Transverse colon (tissue), 4 donors: ENCODE measurements around the gene TGM6. TPM values are rescaled to one million over a fixed set of nuclear protein-coding genes. Genes with fewer than 3 reads are reported as not detected.

Experiments used
- DNase-seq: peaks from one replicate; pipeline ENCODE4 v3.0.0-alpha.2; 2019
- H3K27ac ChIP-seq, 4 donors: fragments of 200-600 bp; sonication (generic); 2 replicates each; pipeline ENCODE4 v1.5.1; 2016 to 2018; ENCODE audit warnings: inconsistent platforms in 4 of 4
- H3K27me3 ChIP-seq: fragments of 200-600 bp; sonication (generic); 2 replicates; pipeline ENCODE4 v1.5.1; 2017; ENCODE audit warnings: inconsistent platforms
- H3K36me3 ChIP-seq, 4 donors: fragments of 200-600 bp; sonication (generic); 2 replicates each; pipeline ENCODE4 v1.5.1; 2017 to 2019; ENCODE audit warnings: inconsistent platforms in 4 of 4
- H3K4me1 ChIP-seq, 4 donors: fragments of 200-600 bp; sonication (generic); 2 replicates each; pipeline ENCODE4 v1.5.1; 2017 to 2020; ENCODE audit warnings: inconsistent platforms in 4 of 4
- H3K4me3 ChIP-seq, 4 donors: fragments of 200-600 bp; sonication (generic); 1 replicate in 1 of 4; 2 replicates in 3 of 4; pipeline versions ENCODE4 v1.5.1 to v1.6.1; 2017 to 2019; ENCODE audit warnings: inconsistent platforms in 4 of 4
- H3K9me3 ChIP-seq, 2 donors: fragments of 200-600 bp; sonication (generic); 2 replicates each; pipeline ENCODE4 v1.5.1; 2017 to 2019; ENCODE audit warnings: inconsistent platforms in 2 of 2
- CTCF ChIP-seq, 5 experiments: fragments of 200-600 bp in 3 of 5; fragments of 450-650 bp in 2 of 5; sonication (generic) in 3 of 5; IDR thresholded peaks; 1 replicate in 2 of 5; 2 replicates in 3 of 5; pipeline ENCODE4 v1.5.1; 2016 to 2017; ENCODE audit warnings: antibody characterized with exemption in 5 of 5, inconsistent platforms in 3 of 5, mild to moderate bottlenecking in 2 of 5, moderate library complexity in 1 of 5
- EP300 ChIP-seq: sonication (generic); formaldehyde crosslinking; IDR thresholded peaks from one replicate; pipeline ENCODE4 v1.6.1; 2017; ENCODE audit warnings: antibody characterized with exemption, low read depth
- POLR2A ChIP-seq: fragments of 450-650 bp; IDR thresholded peaks from one replicate; pipeline ENCODE4 v1.6.1; 2016; ENCODE audit warnings: antibody characterized with exemption, mild to moderate bottlenecking, moderate library complexity
- POLR2AphosphoS5 ChIP-seq, 3 donors: sonication (generic); formaldehyde crosslinking; IDR thresholded peaks; one replicate each; pipeline ENCODE4 v1.6.1; 2016; ENCODE audit warnings: antibody characterized with exemption in 3 of 3
- WGBS, 2 donors: methylation state at CpG; one replicate each; pipeline ENCODE4 v1.1.5; 2018; ENCODE audit warnings: low coverage in 1 of 2; 5-methylcytosine and 5-hydroxymethylcytosine counted together
- in situ Hi-C, 4 donors: fragments of 200-750 bp; cut with MboI; loops; one replicate each; pipeline versions ENCODE4 v1.15.0 to v1.15.1; 2017; ENCODE audit warnings: low sequenced_read_pairs in 3 of 4, low pct_ligation_motif_present in 1 of 4, low pct_unique_long_range_greater_than_20kb in 1 of 4
- intact Hi-C: fragments of 100-400 bp; cut with DNase I; formaldehyde crosslinking; loops from one replicate; pipeline ENCODE4 v1.15.1; 2023; ENCODE audit warnings: low total_unique reads
- total RNA-seq, 4 donors: library from RNA; depleted of rRNA; stranded (reverse); fragments of >200 nt; gene quantifications; one replicate each; pipeline ENCODE4 v1.1.0, GENCODE V29; 2016

TGM6 gene
- total RNA-seq, 4 donors from 2014 or later: 0.14 TPM; not detected in 3

GRCh38 chr20:2396241-2396814 lies 15.6 kb downstream of the TGM6 start:
- Histone ChIP-seq H3K4me1 (no peaks in the 10 kb centered on the region), H3K4me3 (no peak overlapping the region), H3K27ac (no peak overlapping the region), H3K27me3 (no peaks in the 10 kb centered on the region), H3K36me3 (no peaks in the 10 kb centered on the region), H3K9me3 (no peaks in the 10 kb centered on the region)
- intact Hi-C loops (no loop called here), in situ Hi-C loops (no loop called here)
- no peak for DNase-seq
- TF ChIP-seq POLR2AphosphoS5 (IDR thresholded peaks at IDR 0.05): no peak
- no peak for TF ChIP-seq EP300
- no peak for TF ChIP-seq POLR2A
- no peak for TF ChIP-seq CTCF (IDR thresholded peaks at IDR 0.05)
- WGBS, 2 donors: 82 to 88% methylated on average over 6 to 14 of the region's 14 CpGs

GRCh38 chr20:2397091-2397490 lies 16.4 kb downstream of the TGM6 start:
- no peak overlapping the region for H3K4me3 ChIP-seq
- H3K4me1 ChIP-seq: no peaks in the 10 kb centered on the region
- H3K27me3 ChIP-seq: no peaks in the 10 kb centered on the region
- no peak overlapping the region for H3K27ac ChIP-seq
- H3K36me3 ChIP-seq: no peaks in the 10 kb centered on the region
- no peaks in the 10 kb centered on the region for H3K9me3 ChIP-seq
- no peak for DNase-seq
- intact Hi-C loops (no loop called here), in situ Hi-C loops (no loop called here)
- 89 to 95% methylated on average over 6 to 8 of the region's 8 CpGs for WGBS, 2 donors
- no peak for TF ChIP-seq CTCF (IDR thresholded peaks at IDR 0.05)
- TF ChIP-seq POLR2A: no peak
- no peak for TF ChIP-seq POLR2AphosphoS5 (IDR thresholded peaks at IDR 0.05)
- no peak for TF ChIP-seq EP300

GRCh38 chr20:2397595-2398145 lies 17.0 kb downstream of the TGM6 start:
- no peak for DNase-seq
- Histone ChIP-seq H3K27ac (no peak overlapping the region), H3K4me1 (no peaks in the 10 kb centered on the region), H3K36me3 (no peaks in the 10 kb centered on the region), H3K9me3 (no peaks in the 10 kb centered on the region), H3K4me3 (no peak overlapping the region), H3K27me3 (no peaks in the 10 kb centered on the region)
- intact Hi-C loops (no loop called here), in situ Hi-C loops (no loop called here)
- TF ChIP-seq POLR2AphosphoS5 (IDR thresholded peaks at IDR 0.05) (no peak), EP300 (no peak), CTCF (IDR thresholded peaks at IDR 0.05) (no peak), POLR2A (no peak)
- 91 to 100% methylated on average over 2 to 12 of the region's 12 CpGs for WGBS, 2 donors

- TF ChIP-seq POLR2A (no peak), EP300 (no peak), POLR2AphosphoS5 (IDR thresholded peaks at IDR 0.05) (no peak), CTCF (IDR thresholded peaks at IDR 0.05) (no peak)
- intact Hi-C loops: no loop called here
Observed at GRCh38 chr20:2398449-2398848, 17.7 kb downstream of the TGM6 start.

More at GRCh38 chr20:2398449-2398848, 17.7 kb downstream of the TGM6 start:
- Histone ChIP-seq H3K4me3 (no peak overlapping the region), H3K4me1 (no peaks in the 10 kb centered on the region), H3K27ac (no peak overlapping the region), H3K36me3 (no peaks in the 10 kb centered on the region), H3K9me3 (no peaks in the 10 kb centered on the region), H3K27me3 (no peaks in the 10 kb centered on the region)
- no peak for DNase-seq
- 100% methylated on average over 1 of the region's 1 CpG; no CpG with 5 or more reads in 1 of the 2 donors for WGBS, 2 donors
- in situ Hi-C loops: no loop called here
